ENCODE results near the gene ELAVL3. TPM values are rescaled to one million over a fixed set of nuclear protein-coding genes. Genes with fewer than 3 reads are reported as not detected.

The ELAVL3 gene
- total RNA-seq, 2 experiments from 2014 or later, result 0.66 TPM; not detected in 1

- intact Hi-C loops (cut with DNase I, micrococcal nuclease), result no loop called here
- Histone ChIP-seq H3K4me3 (ENCODE audit: low read length) (no peak overlapping the region), H3K27me3 (ENCODE audit: control insufficient read depth in 1 of 2, insufficient read depth in 2 of 2, low read length in 2 of 2) (no peaks in the 10 kb centered on the region), H3K36me3 (ENCODE audit: insufficient read depth, low read length) (peaks cover 26% of the 10 kb centered on the region), H3K4me1 (ENCODE audit: insufficient read depth, low read length) (no peaks in the 10 kb centered on the region), H3K27ac (ENCODE audit: low read depth in 1 of 2, low read length in 2 of 2) (no peak overlapping the region), H3K9me3 (ENCODE audit: control insufficient read depth in 1 of 2, insufficient read depth in 1 of 2, low read length in 2 of 2) (no peaks in the 10 kb centered on the region)
- Mint-ChIP-seq H3K4me3 (no peak overlapping the region), H3K36me3 (ENCODE audit: low read depth) (peaks cover 52% of the 10 kb centered on the region), H3K4me1 (ENCODE audit: low read depth) (no peaks in the 10 kb centered on the region), H3K27me3 (no peaks in the 10 kb centered on the region), H3K27ac (no peak overlapping the region), H3K9me3 (no peaks in the 10 kb centered on the region)
- DNase-seq, result no peak
- ChIA-PET CTCF (no interaction called here), POLR2A (interaction anchor here (0.9 kb wide), 1 partner anchor 9 kb away, joined by 3 read pairs; the partner anchor contains the start of gene ECSIT)
- no peak for ATAC-seq (ENCODE audit: poor library complexity)
- no peak for TF ChIP-seq CTCF (IDR thresholded peaks at IDR 0.05)
Measured at GRCh38 chr19:11519138-11519537, 38.3 kb upstream of the ELAVL3 start.

- Histone ChIP-seq H3K36me3 (ENCODE audit: insufficient read depth, low read length) (peaks cover 25% of the 10 kb centered on the region), H3K27ac (ENCODE audit: low read depth in 1 of 2, low read length in 2 of 2) (no peak overlapping the region), H3K4me1 (ENCODE audit: insufficient read depth, low read length) (no peaks in the 10 kb centered on the region), H3K9me3 (ENCODE audit: control insufficient read depth in 1 of 2, insufficient read depth in 1 of 2, low read length in 2 of 2) (no peaks in the 10 kb centered on the region), H3K27me3 (ENCODE audit: control insufficient read depth in 1 of 2, insufficient read depth in 2 of 2, low read length in 2 of 2) (no peaks in the 10 kb centered on the region), H3K4me3 (ENCODE audit: low read length) (no peak overlapping the region)
- no peak for ATAC-seq (ENCODE audit: poor library complexity)
- POLR2A ChIA-PET, result no interaction called here
- intact Hi-C loops (cut with DNase I, micrococcal nuclease), result no loop called here
- CTCF ChIA-PET, result no interaction called here
- Mint-ChIP-seq H3K9me3 (no peaks in the 10 kb centered on the region), H3K4me1 (ENCODE audit: low read depth) (no peaks in the 10 kb centered on the region), H3K27ac (no peak overlapping the region), H3K36me3 (ENCODE audit: low read depth) (peaks cover 53% of the 10 kb centered on the region), H3K4me3 (no peak overlapping the region), H3K27me3 (no peaks in the 10 kb centered on the region)
- TF ChIP-seq CTCF (IDR thresholded peaks at IDR 0.05), result no peak
- no peak for DNase-seq
Measured at GRCh38 chr19:11513946-11514345, 33.1 kb upstream of the ELAVL3 start.

DNA sequence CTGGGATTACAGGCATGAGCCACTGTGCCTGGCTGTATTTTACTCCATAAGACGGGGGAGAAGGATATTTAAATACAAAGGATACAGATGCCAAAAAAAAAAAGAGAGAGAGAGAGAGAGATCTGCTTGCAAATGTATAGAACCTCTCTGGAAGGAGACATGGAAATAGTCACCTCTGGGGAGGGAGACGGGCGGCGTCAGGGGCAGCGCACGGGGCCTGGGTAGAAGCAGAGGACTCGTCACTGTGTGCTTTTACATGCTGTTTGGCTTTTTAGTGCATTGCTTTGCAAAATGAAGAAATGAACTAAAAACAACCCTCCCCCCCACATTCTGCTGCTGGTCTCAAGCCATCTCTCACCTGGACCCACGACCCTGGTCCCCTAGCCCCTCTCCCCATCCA, 29.6 kb upstream of the ELAVL3 start:
- TF ChIP-seq CTCF (IDR thresholded peaks at IDR 0.05), result no peak
- peaks cover 9% of the 10 kb centered on the region for H3K36me3 ChIP-seq (ENCODE audit: insufficient read depth, low read length)
- peaks cover 6% of the 10 kb centered on the region for H3K4me1 Mint-ChIP-seq (ENCODE audit: low read depth)
- H3K4me3 Mint-ChIP-seq, result no peak overlapping the region
- ATAC-seq (ENCODE audit: poor library complexity), result no peak
- no peaks in the 10 kb centered on the region for H3K9me3 Mint-ChIP-seq
- no peaks in the 10 kb centered on the region for H3K27me3 Mint-ChIP-seq
- H3K27ac ChIP-seq (ENCODE audit: low read depth in 1 of 2, low read length in 2 of 2), result no peak overlapping the region
- peaks cover 11% of the 10 kb centered on the region for H3K4me1 ChIP-seq (ENCODE audit: insufficient read depth, low read length)
- H3K27ac Mint-ChIP-seq, result no peak overlapping the region
- ChIA-PET POLR2A (no interaction called here), CTCF (no interaction called here)
- H3K27me3 ChIP-seq (ENCODE audit: control insufficient read depth in 1 of 2, insufficient read depth in 2 of 2, low read length in 2 of 2), result no peaks in the 10 kb centered on the region
- H3K4me3 ChIP-seq (ENCODE audit: low read length), result no peak overlapping the region
- DNase-seq, result no peak
- intact Hi-C loops (cut with DNase I, micrococcal nuclease), result no loop called here
- H3K36me3 Mint-ChIP-seq (ENCODE audit: low read depth), result peaks cover 37% of the 10 kb centered on the region
- H3K9me3 ChIP-seq (ENCODE audit: control insufficient read depth in 1 of 2, insufficient read depth in 1 of 2, low read length in 2 of 2), result no peaks in the 10 kb centered on the region
